SU-DHL-6 (cell line): ENCODE measurements around the gene OR52N2.

Experiments
- CTCF ChIP-seq: fragments of 200-600 bp; sonication (generic); IDR thresholded peaks from one replicate; pipeline ENCODE4 v1.5.1; 2017; ENCODE audit warnings: antibody characterized with exemption, mild to moderate bottlenecking, low read length, moderate library complexity; ENCODE audit not compliant: insufficient read depth, poor library complexity, severe bottlenecking
- EZH2phosphoT487 ChIP-seq: fragments of 200-600 bp; sonication (generic), shearing (Covaris generic); conservative IDR thresholded peaks from 2 replicates; pipeline ENCODE4 v1.6.1; 2018; ENCODE audit warnings: mild to moderate bottlenecking, antibody characterized with exemption, low read length, moderate library complexity, mixed read lengths

GRCh38 chr11:5767056-5767455 lies 41.7 kb upstream of the OR52N2 start:
- TF ChIP-seq CTCF (no peak), EZH2phosphoT487 (no peak)
